ENCODE data around the gene TEN1.

The TEN1 gene

DNA sequence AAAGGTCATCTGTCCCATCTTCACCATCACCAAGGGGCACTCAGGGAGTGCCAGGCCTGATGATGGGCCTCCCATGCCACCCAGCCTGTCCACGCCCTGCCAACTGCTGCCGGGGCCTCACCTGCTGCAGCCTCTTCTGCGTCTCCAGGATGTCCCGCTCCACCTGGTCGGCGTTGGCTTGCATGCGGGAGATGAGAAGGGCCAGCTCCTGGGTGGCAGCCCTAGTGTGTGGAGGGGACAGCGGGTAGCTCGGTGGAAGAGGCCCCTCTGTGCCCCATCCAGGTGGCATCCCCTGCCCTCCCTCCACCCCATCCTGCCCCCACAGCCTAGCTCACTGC, 44.8 kb downstream of the TEN1 start:
- TF ChIP-seq CTCF (IDR thresholded peaks at IDR 0.05; ENCODE audit: insufficient read depth, low read length) (no peak), GABPA (IDR thresholded peaks at IDR 0.05; ENCODE audit: low read depth) (no peak), SPI1 (IDR thresholded peaks at IDR 0.05; ENCODE audit: borderline replicate concordance, low read depth) (no peak), POLR2AphosphoS5 (IDR thresholded peaks at IDR 0.05; ENCODE audit: low read depth) (no peak), REST (IDR thresholded peaks at IDR 0.05; ENCODE audit: insufficient replicate concordance, low read depth) (no peak)
- no peak for DNase-seq (ENCODE audit: low read depth in 1 of 2, low spot score in 1 of 2)
- no peak overlapping the region for H3K4me3 ChIP-seq (replicated peaks; ENCODE audit: insufficient read depth, low read length)
- H3K27me3 ChIP-seq (ENCODE audit: insufficient read depth, poor library complexity, severe bottlenecking), result no peaks in the 10 kb centered on the region
- H3K27ac ChIP-seq (replicated peaks), result no peak overlapping the region

- Histone ChIP-seq H3K27me3 (ENCODE audit: insufficient read depth, poor library complexity, severe bottlenecking) (no peaks in the 10 kb centered on the region), H3K27ac (replicated peaks) (no peak overlapping the region), H3K4me3 (replicated peaks; ENCODE audit: insufficient read depth, low read length) (no peak overlapping the region)
- TF ChIP-seq REST (IDR thresholded peaks at IDR 0.05; ENCODE audit: insufficient replicate concordance, low read depth) (no peak), GABPA (IDR thresholded peaks at IDR 0.05; ENCODE audit: low read depth) (no peak), SPI1 (IDR thresholded peaks at IDR 0.05; ENCODE audit: borderline replicate concordance, low read depth) (no peak), POLR2AphosphoS5 (IDR thresholded peaks at IDR 0.05; ENCODE audit: low read depth) (no peak), CTCF (IDR thresholded peaks at IDR 0.05; ENCODE audit: insufficient read depth, low read length) (no peak)
- no peak for DNase-seq (ENCODE audit: low read depth in 1 of 2, low spot score in 1 of 2)
Measured at GRCh38 chr17:76024353-76024752, 45.3 kb downstream of the TEN1 start.

DNA sequence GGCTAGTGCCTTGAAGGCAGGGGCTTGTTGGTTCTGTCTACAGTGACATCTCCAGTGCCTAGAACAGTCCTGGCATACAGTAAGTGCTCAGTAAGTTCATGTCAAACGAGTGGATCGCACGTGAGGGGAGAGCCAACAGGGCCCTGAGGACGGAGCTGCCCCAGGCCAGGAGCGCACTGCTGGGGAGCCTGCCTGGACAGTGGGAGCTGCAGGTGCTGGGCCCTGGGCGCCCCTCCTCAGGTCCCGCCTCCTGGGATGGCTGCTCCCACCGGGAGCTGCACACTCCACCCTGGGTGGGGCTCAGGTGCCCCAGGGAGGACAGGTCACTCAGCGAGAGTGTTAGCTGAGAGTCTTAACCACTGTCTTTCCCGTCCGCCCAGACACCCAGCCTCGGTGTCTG, 46.3 kb downstream of the TEN1 start:
- no peak overlapping the region for H3K4me3 ChIP-seq (replicated peaks; ENCODE audit: insufficient read depth, low read length)
- no peak for DNase-seq (ENCODE audit: low read depth in 1 of 2, low spot score in 1 of 2)
- TF ChIP-seq POLR2AphosphoS5 (IDR thresholded peaks at IDR 0.05; ENCODE audit: low read depth) (no peak), CTCF (IDR thresholded peaks at IDR 0.05; ENCODE audit: insufficient read depth, low read length) (no peak), GABPA (IDR thresholded peaks at IDR 0.05; ENCODE audit: low read depth) (no peak), REST (IDR thresholded peaks at IDR 0.05; ENCODE audit: insufficient replicate concordance, low read depth) (no peak), SPI1 (IDR thresholded peaks at IDR 0.05; ENCODE audit: borderline replicate concordance, low read depth) (no peak)
- no peak overlapping the region for H3K27ac ChIP-seq (replicated peaks)
- H3K27me3 ChIP-seq (ENCODE audit: insufficient read depth, poor library complexity, severe bottlenecking), result no peaks in the 10 kb centered on the region
